NCI-H2196 treated with DMSO at 0.1 percent for 48 hours (cell line): ENCODE results near the gene VWA5B2.
"Not testable (repeated sequence)": the region's sequence is repeated elsewhere in the genome, so short reads cannot be mapped to it uniquely, and the experiment has no call there.

Experiments used
- DNase-seq: peaks from one replicate; lab custom pipeline; 2025; ENCODE audit not compliant: unreplicated experiment; lab: John Stamatoyannopoulos, UW

Gene VWA5B2

DNA sequence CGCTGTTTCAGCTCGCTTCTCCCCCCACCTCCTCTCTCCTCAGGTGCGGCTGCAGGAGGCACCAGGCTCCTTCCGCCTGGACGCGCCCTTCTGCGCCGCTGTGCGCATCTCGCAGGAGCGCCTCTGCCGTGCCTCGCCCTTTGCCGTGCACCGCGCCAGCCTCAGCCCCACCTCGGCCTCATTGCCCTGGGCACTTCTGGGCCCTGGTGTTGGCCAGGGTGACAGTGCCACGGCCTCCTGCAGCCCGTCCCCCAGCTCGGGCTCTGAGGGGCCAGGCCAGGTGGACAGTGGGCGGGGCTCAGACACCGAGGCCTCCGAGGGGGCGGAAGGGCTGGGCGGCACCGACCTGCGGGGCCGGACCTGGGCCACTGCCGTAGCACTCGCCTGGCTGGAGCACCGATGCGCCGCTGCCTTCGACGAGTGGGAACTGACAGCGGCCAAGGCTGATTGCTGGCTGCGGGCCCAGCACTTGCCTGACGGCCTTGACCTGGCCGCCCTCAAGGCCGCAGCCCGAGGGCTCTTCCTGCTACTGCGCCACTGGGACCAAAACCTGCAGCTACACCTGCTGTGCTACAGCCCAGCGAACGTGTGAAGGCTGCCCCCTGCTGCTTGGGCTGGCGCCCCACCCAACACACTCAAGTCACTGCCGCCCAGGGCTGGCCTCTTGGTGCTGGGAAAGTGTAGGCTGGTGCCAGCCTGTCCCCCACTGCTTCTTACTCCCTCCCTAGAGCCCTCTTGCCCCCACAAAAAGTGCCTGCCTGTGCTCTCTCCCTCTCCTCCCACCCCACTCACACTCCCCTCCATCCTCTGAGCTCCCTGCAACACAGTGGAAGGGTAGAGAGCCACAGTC, 12.3 kb downstream of the VWA5B2 start:
- DNase-seq, result peak; percentile 98

DNA sequence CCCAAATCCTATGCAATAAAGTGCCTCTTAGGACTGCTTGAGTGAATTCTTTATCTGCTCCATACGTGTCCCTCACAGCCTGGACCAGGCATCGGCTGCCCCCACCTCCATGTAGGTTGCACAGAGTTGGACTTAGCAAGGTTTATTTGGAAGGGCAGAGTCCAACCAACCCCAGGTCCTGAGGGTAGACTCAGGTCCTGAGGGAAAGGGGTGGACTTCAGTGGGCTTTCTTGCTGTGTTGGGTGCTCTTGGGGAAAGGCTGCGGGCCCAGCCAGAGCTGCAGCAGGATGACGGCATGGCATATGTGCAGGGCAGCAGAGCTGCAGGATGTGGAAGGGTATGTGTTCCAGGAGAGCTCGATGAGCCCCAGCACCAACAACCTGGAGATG, 12.9 kb downstream of the VWA5B2 start:
- DNase-seq, result no peak

DNA sequence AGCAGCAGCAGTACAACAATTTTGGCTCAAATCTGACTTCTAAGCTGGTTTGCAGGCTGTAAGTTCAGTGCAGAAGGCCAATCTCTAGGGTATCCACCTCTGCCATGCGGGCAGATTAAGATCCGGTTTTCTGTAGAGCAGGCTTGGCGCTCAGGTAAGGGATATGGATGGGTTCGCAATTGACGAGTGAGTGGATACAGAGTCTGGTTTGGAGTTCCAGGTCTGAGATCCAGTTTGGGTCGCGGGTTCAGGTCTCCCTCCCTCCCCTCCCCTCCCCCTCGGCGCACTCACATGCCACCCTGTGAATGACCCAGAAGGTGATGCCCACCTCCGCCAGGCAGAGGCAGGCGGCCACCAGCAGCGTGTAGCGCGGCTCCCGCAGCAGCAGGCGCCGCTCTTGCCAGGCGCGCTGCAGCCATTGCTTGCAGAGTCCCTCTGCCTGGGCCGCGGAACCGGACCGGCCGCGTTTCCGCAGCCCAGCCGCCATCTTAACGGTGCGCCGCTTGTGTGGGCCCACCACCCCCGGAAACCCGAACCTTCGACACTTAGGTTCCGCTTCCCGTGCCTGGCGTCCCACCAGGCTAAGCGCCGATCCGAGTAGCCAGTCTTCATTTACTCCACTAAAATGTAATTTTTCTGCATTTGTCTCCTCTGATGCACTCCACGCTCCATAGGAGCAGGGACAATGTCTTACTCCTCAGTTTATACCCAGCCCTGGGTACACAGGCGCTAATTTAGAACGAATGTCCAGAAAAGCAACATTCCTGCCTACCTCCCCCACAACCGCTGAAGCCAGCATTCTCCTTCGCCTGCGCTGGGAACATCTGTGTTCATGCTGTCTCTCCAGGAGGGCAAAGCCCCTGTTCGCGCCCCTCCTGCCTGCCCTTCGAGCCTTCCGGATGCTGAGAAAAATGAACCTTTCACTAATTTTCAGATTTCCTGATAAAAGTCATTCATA, 19.3 kb downstream of the VWA5B2 start, which contains the start of gene ALG3:
Gene ALG3, minus strand, starts transcription at position 509 of the 958 bp plus-strand sequence. Its CDS starts 22 bp downstream, at position 487.
- DNase-seq, result peak; percentile 76

DNA sequence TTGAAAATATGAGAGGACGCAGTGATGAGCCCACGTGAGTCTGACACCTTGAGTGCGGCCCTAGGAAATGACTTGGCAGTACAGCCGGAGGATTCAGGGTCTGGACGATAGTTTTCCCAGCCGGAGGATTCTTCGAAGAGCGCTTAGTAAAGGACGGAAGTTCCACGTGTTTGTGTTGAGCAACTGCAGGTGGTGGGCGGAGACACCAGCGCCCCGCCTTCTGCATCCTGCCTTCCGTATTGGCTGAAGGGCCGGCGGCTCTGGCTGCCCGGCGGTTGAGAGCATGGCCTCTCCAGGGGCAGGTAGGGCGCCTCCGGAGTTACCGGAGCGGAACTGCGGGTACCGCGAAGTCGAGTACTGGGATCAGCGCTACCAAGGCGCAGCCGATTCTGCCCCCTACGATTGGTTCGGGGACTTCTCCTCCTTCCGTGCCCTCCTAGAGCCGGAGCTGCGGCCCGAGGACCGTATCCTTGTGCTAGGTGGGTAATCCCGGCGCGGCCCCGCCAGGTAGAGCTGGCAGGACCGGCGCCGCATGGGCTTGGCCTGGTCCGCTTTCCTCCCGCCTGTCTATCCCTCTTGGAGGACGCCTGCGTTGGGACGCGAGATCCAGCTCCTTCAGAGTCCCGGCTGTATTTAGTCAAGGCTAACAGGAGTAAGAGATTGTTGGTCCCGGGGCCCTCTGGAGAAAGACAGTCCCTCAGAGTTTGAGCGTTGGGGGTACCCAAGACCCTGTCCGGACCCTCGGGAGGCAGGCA, 20.2 kb downstream of the VWA5B2 start, which contains the start of gene EEF1AKMT4:
Gene EEF1AKMT4, plus strand, starts transcription at position 261 of the 755 bp plus-strand sequence. Its CDS starts 23 bp downstream, at position 284.
- DNase-seq, result peak; percentile 98

DNA sequence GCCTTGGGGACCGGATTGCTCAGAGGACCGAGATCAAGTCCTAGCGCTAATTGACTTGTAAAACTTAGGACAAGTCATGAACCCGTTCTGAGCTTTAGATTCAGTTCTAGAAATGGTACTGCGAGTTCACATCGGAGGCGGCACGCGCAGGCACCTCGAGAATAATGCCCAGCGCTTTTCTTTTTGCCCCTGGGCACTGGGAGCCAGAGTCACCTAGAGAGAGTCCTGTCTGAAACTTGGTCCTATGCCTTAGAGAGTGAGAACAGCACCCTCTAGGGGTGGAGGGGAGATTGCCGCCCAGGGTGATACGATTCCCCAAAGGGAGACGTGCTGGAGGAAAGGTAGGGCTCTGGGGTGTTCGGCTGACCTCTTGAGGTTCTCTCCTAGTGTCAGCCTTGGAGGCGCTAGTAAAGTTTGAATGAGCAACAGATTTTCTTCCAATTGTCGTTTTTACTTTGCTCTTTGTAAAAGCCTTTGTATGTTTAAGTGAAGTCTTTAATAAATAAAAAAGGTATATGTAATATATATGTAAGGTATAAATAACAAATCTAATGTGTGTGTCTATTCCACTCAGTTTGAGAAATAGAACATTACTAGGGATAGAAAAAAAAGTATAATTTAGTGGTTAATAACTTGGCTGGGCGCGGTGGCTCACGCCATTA, 20.9 kb downstream of the VWA5B2 start:
- peak; percentile 88 for DNase-seq

DNA sequence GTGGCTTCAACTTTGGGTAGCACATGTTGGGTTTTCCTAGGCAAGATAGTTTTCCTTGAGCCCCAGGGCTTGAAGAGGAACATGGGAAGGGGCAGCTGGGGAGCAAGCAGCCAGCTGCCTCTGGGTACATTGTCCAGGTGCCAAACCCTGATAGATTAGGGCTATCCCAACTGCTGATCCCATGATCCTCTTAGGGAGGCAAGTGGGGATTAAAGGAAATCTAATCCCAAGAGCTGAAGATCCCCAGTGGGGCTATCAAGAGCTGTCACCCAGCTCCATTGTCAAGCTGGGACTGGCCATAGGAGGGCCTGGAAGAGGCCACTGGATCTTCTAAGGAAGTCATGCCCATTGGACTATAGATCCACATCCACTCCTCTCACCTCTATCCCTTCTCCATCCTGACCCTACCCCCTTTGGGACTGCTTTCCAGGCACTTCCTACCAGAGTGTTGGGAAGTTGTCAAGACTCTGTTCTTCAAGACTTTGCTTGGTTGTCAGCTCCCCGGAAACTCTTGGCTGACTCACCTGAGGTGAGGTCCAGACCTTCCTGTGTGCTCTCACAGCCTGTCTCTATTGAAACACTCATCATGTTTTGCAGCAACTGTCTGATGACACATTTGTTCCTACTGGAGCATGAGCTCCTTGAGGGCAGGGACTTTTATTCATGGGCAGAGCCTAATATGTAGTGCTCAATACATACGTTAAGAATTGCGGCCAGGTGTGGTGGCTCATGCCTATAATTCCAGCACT, 26.1 kb downstream of the VWA5B2 start:
- DNase-seq, result no peak

DNA sequence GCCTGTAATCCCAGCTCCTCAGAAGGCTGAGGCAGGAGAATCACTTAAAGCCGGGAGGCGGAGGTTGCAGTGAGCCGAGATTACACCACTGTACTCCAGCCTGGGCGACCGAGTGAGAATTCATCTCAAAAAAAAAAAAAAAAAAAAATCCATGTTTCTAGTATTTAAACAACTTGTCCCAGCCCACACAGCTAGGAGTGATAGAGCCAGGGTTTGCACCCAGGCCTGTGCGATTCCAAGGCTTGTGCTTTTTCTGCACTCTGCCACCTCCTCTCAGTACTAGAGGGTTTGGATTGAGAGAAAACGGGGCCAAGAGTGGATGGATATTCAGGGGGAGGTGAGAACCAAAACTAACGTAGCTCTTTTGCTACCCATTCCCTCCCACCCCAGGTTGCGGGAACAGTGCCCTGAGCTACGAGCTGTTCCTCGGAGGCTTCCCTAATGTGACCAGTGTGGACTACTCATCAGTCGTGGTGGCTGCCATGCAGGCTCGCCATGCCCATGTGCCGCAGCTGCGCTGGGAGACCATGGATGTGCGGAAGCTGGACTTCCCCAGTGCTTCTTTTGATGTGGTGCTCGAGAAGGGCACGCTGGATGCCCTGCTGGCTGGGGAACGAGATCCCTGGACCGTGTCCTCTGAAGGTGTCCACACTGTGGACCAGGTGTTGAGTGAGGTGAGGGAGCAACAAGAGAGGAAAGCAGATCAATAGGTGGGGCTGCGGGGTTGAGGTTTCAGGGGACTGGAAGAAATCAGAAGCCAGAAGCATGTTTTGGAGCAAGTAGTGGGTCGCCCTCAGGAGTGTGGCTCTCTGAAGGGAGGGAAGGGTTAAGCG, 27.9 kb downstream of the VWA5B2 start:
- no peak for DNase-seq

DNA sequence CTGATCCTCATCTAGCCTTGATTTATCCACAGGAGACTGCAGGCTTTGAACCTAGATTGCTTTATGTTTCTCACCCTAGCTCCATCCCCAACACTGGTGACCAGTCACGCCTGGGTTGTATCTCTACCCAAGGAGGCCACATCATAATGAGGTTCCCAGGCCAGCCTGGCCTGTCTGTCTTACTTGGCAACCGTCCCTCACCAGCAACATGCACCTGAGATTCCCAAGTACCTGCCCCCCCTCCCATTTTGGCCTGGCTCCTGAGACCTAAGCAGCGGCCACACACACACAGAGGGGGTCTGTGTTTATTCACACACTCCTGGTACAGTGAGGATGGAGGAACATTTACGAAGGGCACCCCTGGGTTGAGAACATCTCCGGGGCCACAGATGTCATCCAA, 29.5 kb downstream of the VWA5B2 start:
- DNase-seq, result no peak

DNA sequence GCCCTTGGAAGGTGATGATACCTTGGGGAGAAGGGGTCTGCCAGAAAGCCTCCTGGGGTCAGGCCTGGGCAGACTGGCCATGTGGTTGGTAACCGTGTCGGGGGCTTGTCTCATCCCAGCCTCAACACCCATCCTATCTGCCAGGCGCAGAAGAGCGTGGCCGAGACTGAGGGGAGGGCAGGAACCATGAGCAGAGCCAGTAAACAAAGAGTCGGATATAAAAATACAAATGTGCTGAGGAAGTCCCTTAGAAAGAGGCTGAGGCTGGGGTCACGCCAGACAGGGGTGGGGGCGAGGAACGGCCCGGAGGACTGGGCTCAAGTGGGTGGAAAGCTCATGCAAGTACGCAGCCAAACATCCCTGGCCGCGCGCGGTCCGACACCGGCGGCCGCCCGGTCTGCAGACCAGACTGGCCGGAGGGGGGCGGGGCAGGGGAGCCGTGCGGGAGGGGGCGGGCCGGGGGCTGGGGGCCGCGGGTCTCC, 30.1 kb downstream of the VWA5B2 start:
- DNase-seq, result no peak

DNA sequence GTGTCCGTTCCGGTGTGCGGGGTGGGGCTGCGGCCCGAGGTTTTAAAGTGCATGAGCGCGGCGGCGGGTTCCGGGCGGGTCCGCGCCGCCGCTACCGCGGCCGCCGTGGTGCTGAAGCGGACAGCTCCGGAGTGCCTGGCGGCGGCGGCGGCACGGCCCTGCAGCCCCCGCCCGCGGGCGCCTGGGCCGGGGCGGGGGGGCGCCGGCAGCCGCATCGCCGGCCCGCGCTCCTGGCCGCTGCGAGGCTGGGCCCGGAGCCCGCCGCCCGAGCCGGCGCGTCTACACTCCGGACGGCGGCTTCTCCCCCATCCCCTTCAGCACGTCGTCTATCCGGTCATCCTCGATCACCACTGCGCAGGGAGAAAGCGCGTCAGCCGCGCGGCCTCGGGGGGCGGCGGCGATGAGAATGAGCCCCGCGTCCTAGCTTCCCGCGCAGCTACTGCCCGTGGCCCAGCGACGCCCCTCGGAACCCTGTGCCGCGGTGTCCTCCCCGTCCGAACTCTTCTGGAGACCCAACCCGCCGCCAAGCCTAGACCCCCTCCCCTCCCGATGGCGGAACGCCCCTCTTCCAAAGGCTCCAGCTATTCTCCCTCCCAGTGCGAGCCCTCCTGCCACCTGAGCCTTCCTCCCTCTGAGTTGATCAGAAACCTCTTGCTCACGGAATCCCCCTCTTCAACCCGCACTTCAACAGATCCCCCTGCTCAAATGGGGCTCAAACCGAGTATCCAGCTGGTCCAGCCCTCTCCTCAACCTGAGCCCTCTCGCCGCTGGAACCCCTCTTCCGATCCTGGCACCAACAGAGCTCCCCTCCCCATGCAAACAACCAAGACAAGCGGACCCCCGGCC, 30.7 kb downstream of the VWA5B2 start:
- no peak for DNase-seq

DNA sequence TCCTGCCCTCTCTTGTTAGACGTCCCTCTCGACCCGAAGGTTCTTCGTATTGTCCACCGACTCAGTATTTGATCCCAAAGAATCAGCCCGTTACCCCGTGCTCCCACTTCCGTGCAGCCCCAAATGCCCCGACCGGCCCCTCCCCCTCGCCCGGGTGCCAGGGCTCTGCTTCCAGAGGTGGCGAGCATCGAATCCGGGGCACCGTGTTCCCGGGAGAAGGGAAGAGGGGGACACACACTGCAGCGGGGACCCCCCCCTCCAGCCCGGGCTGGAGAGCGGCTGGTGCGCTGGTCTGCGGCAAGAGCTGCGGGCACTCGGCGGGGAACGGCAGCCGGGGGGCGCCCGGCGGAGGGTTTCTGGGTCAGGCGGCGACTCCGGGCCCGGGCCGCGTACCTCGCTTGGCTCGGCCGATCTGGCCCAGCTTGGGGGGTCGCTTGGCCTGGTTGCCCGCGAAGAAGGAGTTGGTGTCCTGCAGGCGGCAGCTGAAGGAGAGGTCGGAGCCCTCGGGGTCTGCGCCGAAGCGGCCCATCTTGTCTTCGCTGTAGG, 31.4 kb downstream of the VWA5B2 start:
- DNase-seq, result no peak

DNA sequence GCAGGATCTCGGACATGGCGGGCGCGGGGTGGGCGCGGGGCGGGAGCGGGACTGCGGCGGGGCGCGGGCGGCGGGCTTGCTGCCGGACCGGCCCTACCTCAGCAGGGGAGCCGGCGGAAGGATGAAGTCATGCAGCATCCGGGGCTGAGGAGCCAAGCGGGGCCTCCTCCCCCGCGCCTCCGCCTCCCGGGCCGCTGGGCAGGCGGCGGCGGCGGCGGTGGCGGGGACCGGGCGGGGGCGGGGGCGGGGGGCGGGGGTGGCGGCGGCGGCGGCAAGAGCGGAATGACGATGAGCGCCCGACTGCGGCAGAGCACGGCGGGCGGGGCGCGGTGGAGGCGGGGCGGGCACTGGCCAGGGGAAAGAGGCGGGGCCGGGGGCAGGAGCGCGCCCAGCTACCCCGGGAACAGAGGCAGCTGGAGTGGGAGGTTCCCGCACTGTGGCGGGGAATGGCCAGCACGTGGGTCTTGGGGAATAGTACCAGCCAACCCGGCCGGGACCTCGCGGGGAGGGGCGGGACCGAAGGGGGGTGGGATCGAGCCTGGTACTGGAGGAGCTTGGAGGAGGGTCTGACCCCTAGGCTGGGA, 32.0 kb downstream of the VWA5B2 start, which contains the start of gene CAMK2N2:
Gene CAMK2N2, minus strand, starts transcription at position 284 of the 584 bp plus-strand sequence. Its CDS starts 268 bp downstream, at position 16.
- peak; percentile 97 for DNase-seq

DNA sequence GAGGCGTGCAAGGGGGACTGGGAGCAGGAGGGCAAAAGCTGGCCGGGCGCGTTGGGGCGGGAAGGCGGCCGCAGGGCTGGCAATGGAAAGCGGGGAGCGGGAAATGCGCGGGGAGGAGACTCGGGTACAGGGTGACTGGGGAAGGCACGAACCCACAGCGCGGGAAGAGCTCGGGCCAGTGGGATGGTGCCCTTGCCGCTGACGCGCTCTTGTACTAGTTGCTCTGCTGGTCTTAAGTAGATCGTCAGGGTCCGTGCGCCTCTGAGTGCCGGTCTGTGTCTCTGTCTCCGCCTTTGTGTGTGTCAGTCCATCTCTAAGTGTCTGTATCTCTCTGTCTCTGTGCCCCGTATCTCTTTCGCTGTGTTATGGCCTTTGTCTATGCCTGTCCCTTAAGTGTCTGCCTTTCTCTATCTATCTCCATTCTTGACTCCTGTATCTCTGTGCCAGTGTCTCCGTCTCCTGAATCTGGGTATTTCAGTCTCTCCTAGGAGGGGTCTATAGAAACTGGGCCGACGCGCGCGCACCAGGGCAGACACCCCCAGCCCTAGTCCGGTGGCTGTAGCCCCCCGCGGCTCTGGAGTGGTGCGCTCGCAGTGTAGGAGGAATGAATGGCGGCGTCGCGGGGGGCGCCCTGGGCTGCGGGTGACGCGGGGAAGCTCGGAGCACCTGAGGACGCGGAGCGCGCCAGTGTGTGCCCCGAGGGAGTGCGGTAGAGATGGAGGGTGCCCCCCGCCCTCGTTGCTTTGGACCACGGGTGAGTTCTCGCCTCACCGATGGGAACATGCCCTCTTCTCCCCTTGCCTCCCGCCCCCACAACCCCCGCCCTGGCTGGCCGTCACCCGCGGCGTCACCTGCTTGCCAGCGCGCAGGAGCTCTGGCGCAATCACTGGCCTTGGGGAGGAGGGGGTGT, 32.7 kb downstream of the VWA5B2 start:
- peak; percentile 76 for DNase-seq

DNA sequence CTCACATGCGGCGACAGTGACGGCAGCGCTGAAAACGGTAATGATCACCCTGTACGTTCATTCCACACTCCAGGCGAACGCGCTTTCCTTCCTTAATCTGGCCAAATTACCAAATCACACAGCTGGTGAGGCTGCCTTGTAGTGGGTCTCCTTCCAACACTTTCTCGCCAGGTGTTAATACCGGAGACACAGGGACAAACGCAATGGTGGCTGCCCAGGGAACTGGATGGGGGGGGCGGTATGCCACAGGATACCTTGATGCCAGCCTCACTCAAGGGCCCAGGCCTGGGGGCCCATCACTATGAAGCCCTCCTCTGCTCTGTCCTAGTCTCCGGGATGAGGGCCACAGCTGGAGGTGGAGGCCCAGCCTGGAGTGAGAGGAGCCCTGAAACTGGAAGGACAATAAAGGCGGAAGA, 33.4 kb downstream of the VWA5B2 start:
- no peak for DNase-seq

DNA sequence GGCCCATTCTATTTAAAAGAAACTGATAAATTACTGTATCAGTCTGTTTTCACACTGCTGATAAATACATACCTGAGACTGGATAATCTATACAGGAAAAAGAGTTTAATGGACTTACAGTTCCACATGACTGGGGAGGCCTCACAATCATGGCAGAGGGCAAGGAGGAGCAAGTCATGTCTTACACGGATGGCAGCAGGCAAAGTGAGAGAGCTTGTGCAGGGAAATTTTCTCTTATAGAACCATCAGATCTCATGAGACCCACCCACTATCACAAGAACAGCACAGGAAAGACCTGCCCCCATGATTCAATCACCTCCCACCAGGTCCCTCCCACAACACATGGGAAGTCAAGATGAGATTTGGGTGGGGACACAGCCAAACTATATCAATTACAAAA, 37.9 kb downstream of the VWA5B2 start:
- DNase-seq, result not testable (repeated sequence)

DNA sequence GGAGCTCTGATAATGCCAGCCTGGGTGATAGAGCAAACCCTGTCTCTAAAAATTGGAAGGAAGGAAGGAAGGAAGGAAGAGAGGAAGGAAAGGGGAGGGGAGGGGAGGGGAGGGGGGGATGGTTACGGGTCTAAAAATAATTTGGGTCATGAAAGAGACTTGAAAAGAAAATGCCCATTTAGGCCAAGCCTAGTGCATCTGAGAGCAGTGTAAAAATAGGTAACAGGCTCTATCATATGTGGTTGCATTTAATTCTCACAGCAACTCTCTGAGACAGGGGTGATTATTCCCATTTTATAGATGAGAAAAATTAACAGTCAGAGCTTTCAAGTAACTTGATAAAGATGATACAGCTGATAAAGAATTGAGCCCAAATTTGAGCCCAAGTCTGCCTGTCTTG, 42.9 kb downstream of the VWA5B2 start:
- no peak for DNase-seq
